ENCODE measurements around the gene GABARAPL2.

GRCh38 chr16:75532142-75532765 is 33.9 kb upstream of the GABARAPL2 start:
- no peak for TF ChIP-seq TAF1 (IDR thresholded peaks at IDR 0.05; ENCODE audit: borderline replicate concordance, low read depth, low read length)
- TF ChIP-seq POLR2AphosphoS5 (IDR thresholded peaks at IDR 0.05; ENCODE audit: low read depth, low read length) = no peak
- TF ChIP-seq POLR2A (IDR thresholded peaks at IDR 0.05; ENCODE audit: low read depth, low read length) = no peak
